WTC11 (cell line): ENCODE results near the gene PPM1M. TPM values are rescaled to one million over a fixed set of nuclear protein-coding genes. Genes with fewer than 3 reads are reported as not detected.

ENCODE experiments used
- ATAC-seq: fragments of 200-7000 bp; cut with Tn5 transposase; 2 replicates; pipeline ENCODE4 v1.10.0; 2021; ENCODE audit warnings: mild to moderate bottlenecking, moderate library complexity
- CTCF ChIA-PET: fragments of 300-600 bp; sonication (Branson Sonifier 250); formaldehyde crosslinking; loops from one replicate; lab custom pipeline; 2021; ENCODE audit warnings: antibody characterized with exemption; lab: Charles Lee
- POLR2A ChIA-PET: fragments of 350-600 bp; sonication (Branson Sonifier 250); formaldehyde crosslinking; loops from one replicate; lab custom pipeline; 2021; ENCODE audit warnings: antibody characterized with exemption; lab: Charles Lee
- DNase-seq: peaks from one replicate; pipeline ENCODE4 v3.0.0; 2021; ENCODE audit warnings: low spot score
- H3K27ac Mint-ChIP-seq: 2 replicates; pipeline ENCODE4 v1.8.0; 2021; ENCODE audit warnings: mixed read lengths
- H3K27me3 Mint-ChIP-seq: 2 replicates; pipeline ENCODE4 v1.8.0; 2021; ENCODE audit warnings: low read depth, mild to moderate bottlenecking, moderate library complexity, mixed read lengths
- H3K36me3 Mint-ChIP-seq: 2 replicates; pipeline ENCODE4 v1.8.0; 2021; ENCODE audit warnings: mixed read lengths
- H3K4me1 Mint-ChIP-seq: 2 replicates; pipeline ENCODE4 v1.8.0; 2022; ENCODE audit warnings: mixed read lengths
- H3K4me3 Mint-ChIP-seq: 2 replicates; pipeline ENCODE4 v1.8.0; 2021; ENCODE audit warnings: mild to moderate bottlenecking, moderate library complexity, mixed read lengths
- H3K9me3 Mint-ChIP-seq: 2 replicates; pipeline ENCODE4 v1.8.0; 2021; ENCODE audit warnings: mixed read lengths
- AR ChIP-seq: fragments of 250-450 bp; sonication (Bioruptor Pico); IDR thresholded peaks from 2 replicates; pipeline ENCODE4 v1.9.0; 2021; ENCODE audit warnings: mild to moderate bottlenecking
- ATF3 ChIP-seq: sonication (generic); formaldehyde crosslinking; conservative IDR thresholded peaks from 2 replicates; pipeline ENCODE4 v1.8.1; 2022; ENCODE audit warnings: mild to moderate bottlenecking, missing genetic modification reagents
- GRHL2 ChIP-seq: fragments of 250-450 bp; sonication (Bioruptor Pico); IDR thresholded peaks from 2 replicates; pipeline ENCODE4 v1.8.0; 2022; ENCODE audit warnings: mild to moderate bottlenecking, moderate library complexity; ENCODE audit not compliant: insufficient replicate concordance, severe bottlenecking
- HMGXB4 ChIP-seq: sonication (generic); formaldehyde crosslinking; IDR thresholded peaks from 2 replicates; pipeline ENCODE4 v1.8.1; 2023; ENCODE audit warnings: mild to moderate bottlenecking, moderate library complexity, missing genetic modification reagents
- IRF2 ChIP-seq: sonication (generic); formaldehyde crosslinking; IDR thresholded peaks from 2 replicates; pipeline ENCODE4 v1.8.0; 2022; ENCODE audit warnings: low read depth, missing genetic modification reagents, borderline replicate concordance
- NFATC4 ChIP-seq: fragments of 250-450 bp; sonication (Bioruptor Pico); IDR thresholded peaks from 2 replicates; pipeline ENCODE4 v1.9.0; 2021; ENCODE audit warnings: mild to moderate bottlenecking
- NFE2L1 ChIP-seq: sonication (generic); formaldehyde crosslinking; IDR thresholded peaks from 2 replicates; pipeline ENCODE4 v1.8.1; 2023; ENCODE audit warnings: missing genetic modification reagents
- PRDM15 ChIP-seq: sonication (generic); formaldehyde crosslinking; IDR thresholded peaks from 2 replicates; pipeline ENCODE4 v1.8.0; 2022; ENCODE audit warnings: missing genetic modification reagents
- PREB ChIP-seq: sonication (generic); formaldehyde crosslinking; IDR thresholded peaks from 2 replicates; pipeline ENCODE4 v1.8.1; 2022; ENCODE audit warnings: mild to moderate bottlenecking, missing genetic modification reagents, moderate library complexity, borderline replicate concordance
- PRRX2 ChIP-seq: fragments of 250-450 bp; sonication (Bioruptor Pico); IDR thresholded peaks from 2 replicates; pipeline ENCODE4 v1.8.0; 2021; ENCODE audit warnings: mild to moderate bottlenecking
- RORB ChIP-seq: fragments of 250-450 bp; sonication (Bioruptor Pico); IDR thresholded peaks from 2 replicates; pipeline ENCODE4 v1.9.0; 2021; ENCODE audit warnings: mild to moderate bottlenecking
- SMAD3 ChIP-seq: sonication (generic); formaldehyde crosslinking; IDR thresholded peaks from 2 replicates; pipeline ENCODE4 v1.8.0; 2022; ENCODE audit warnings: missing genetic modification reagents, mild to moderate bottlenecking, borderline replicate concordance
- SP1 ChIP-seq: sonication (generic); formaldehyde crosslinking; conservative IDR thresholded peaks from 2 replicates; pipeline ENCODE4 v1.8.1; 2022; ENCODE audit warnings: missing genetic modification reagents
- TEAD4 ChIP-seq: sonication (generic); formaldehyde crosslinking; IDR thresholded peaks from 2 replicates; pipeline ENCODE4 v1.8.0; 2022; ENCODE audit warnings: mild to moderate bottlenecking, missing genetic modification reagents
- USF2 ChIP-seq: sonication (generic); formaldehyde crosslinking; IDR thresholded peaks from 2 replicates; pipeline ENCODE4 v1.8.1; 2023; ENCODE audit warnings: mild to moderate bottlenecking, missing genetic modification reagents, moderate library complexity
- ZNF121 ChIP-seq: sonication (generic); formaldehyde crosslinking; IDR thresholded peaks from 2 replicates; pipeline ENCODE4 v1.8.0; 2023; ENCODE audit warnings: missing genetic modification reagents
- ZNF317 ChIP-seq: sonication (generic); formaldehyde crosslinking; IDR thresholded peaks from 2 replicates; pipeline ENCODE4 v1.8.1; 2023; ENCODE audit warnings: low read depth, mild to moderate bottlenecking, moderate library complexity, missing genetic modification reagents, borderline replicate concordance
- ZNF512 ChIP-seq: sonication (generic); formaldehyde crosslinking; IDR thresholded peaks from 2 replicates; pipeline ENCODE4 v1.8.1; 2022; ENCODE audit warnings: missing genetic modification reagents, borderline replicate concordance
- total RNA-seq: library from RNA; stranded (reverse); gene quantifications from 3 replicates; pipeline ENCODE4 v1.2.3, GENCODE V29; 2021

The PPM1M gene
- total RNA-seq, 1 experiment from 2014 or later: 7.0 TPM

- TF ChIP-seq ATF3 (CRISPR knock-in tag) (no peak), ZNF121 (CRISPR knock-in tag) (no peak), GRHL2 (CRISPR knock-in tag) (no peak), PRRX2 (no peak), PRDM15 (CRISPR knock-in tag) (no peak), NFATC4 (CRISPR knock-in tag) (no peak), IRF2 (CRISPR knock-in tag) (no peak)
Measured at GRCh38 chr3:52228751-52229291, 16.7 kb upstream of the PPM1M start (continued).

- Mint-ChIP-seq H3K4me3 (no peak overlapping the region), H3K27ac (no peak overlapping the region), H3K9me3 (no peaks in the 10 kb centered on the region), H3K27me3 (no peaks in the 10 kb centered on the region), H3K36me3 (peaks cover 13% of the 10 kb centered on the region), H3K4me1 (peaks cover 3% of the 10 kb centered on the region; the same call in 1 of the 2 replicates)
- POLR2A ChIA-PET: no interaction called here
- DNase-seq (no peak), ATAC-seq (no peak)
- TF ChIP-seq TEAD4 (no peak), PREB (CRISPR knock-in tag) (no peak), NFE2L1 (CRISPR knock-in tag) (no peak)
- CTCF ChIA-PET: interaction anchor here (0.6 to 1.6 kb wide), 3 partner anchors 9 to 118 kb away, joined by 3 to 4 read pairs (median 3); partner anchors contain the start of gene TWF2
Measured at GRCh38 chr3:52229656-52230055, 15.9 kb upstream of the PPM1M start.

GRCh38 chr3:52230461-52230860 lies 15.1 kb upstream of the PPM1M start:
- peaks cover 4% of the 10 kb centered on the region; the same call in 1 of the 2 replicates for H3K4me1 Mint-ChIP-seq
- ATAC-seq (no peak), DNase-seq (no peak)
- no peaks in the 10 kb centered on the region for H3K27me3 Mint-ChIP-seq
- H3K9me3 Mint-ChIP-seq: no peaks in the 10 kb centered on the region
- H3K36me3 Mint-ChIP-seq: peaks cover 13% of the 10 kb centered on the region
- H3K27ac Mint-ChIP-seq: no peak overlapping the region
- CTCF ChIA-PET: interaction anchor here (0.9 to 9.1 kb wide), 15 partner anchors 8 to 226 kb away, joined by 3 to 222 read pairs (median 7); partner anchors contain the start of genes TLR9, TWF2 and WDR82
- no peak overlapping the region for H3K4me3 Mint-ChIP-seq
- POLR2A ChIA-PET: no interaction called here
- no peak for TF ChIP-seq ZNF512 (CRISPR knock-in tag)
- no peak for TF ChIP-seq RORB (CRISPR knock-in tag)
- TF ChIP-seq SMAD3 (CRISPR knock-in tag): no peak
- TF ChIP-seq ZNF317: no peak
- TF ChIP-seq HMGXB4 (CRISPR knock-in tag): no peak
- TF ChIP-seq AR (CRISPR knock-in tag): no peak
- no peak for TF ChIP-seq SP1 (CRISPR knock-in tag)
- no peak for TF ChIP-seq USF2
